Trophoblast cell (in vitro differentiated cells and primary cell): ENCODE results near the gene SRF.
"Not testable (repeated sequence)": the region's sequence is repeated elsewhere in the genome, so short reads cannot be mapped to it uniquely, and the experiment has no call there.

Experiments used
- DNase-seq, 2 donors: peaks; one replicate each; pipeline ENCODE4 v3.0.0-alpha.2; 2016
- H2AFZ ChIP-seq: 2 replicates; pipeline ENCODE4 v1.6.1; 2013; ENCODE audit warnings: low read length, moderate library complexity, mild to moderate bottlenecking; ENCODE audit not compliant: insufficient read depth, poor library complexity
- H2AK5ac ChIP-seq: 2 replicates; pipeline ENCODE4 v1.6.1; 2013; ENCODE audit warnings: mild to moderate bottlenecking, low read length
- H2BK120ac ChIP-seq: 2 replicates; pipeline ENCODE4 v1.6.1; 2013; ENCODE audit warnings: low read length, mild to moderate bottlenecking, moderate library complexity; ENCODE audit not compliant: insufficient read depth, poor library complexity
- H2BK12ac ChIP-seq: 2 replicates; pipeline ENCODE4 v1.6.1; 2013; ENCODE audit warnings: mild to moderate bottlenecking, low read length, moderate library complexity
- H2BK5ac ChIP-seq: 2 replicates; pipeline ENCODE4 v1.6.1; 2013; ENCODE audit warnings: low read length, low read depth, moderate library complexity, mild to moderate bottlenecking; ENCODE audit not compliant: poor library complexity
- H3K14ac ChIP-seq: 2 replicates; pipeline ENCODE4 v1.6.1; 2013; ENCODE audit warnings: mild to moderate bottlenecking, low read length
- H3K18ac ChIP-seq: 2 replicates; pipeline ENCODE4 v1.6.1; 2013; ENCODE audit warnings: mild to moderate bottlenecking, low read length
- H3K23ac ChIP-seq: 2 replicates; pipeline ENCODE4 v1.6.1; 2013; ENCODE audit warnings: low read length
- H3K27ac ChIP-seq: 2 replicates; pipeline ENCODE4 v1.5.1; 2013; ENCODE audit warnings: low read depth, mild to moderate bottlenecking, inconsistent platforms, low read length, moderate library complexity
- H3K27me3 ChIP-seq: 2 replicates; pipeline ENCODE4 v1.6.1; 2013; ENCODE audit warnings: inconsistent platforms, mild to moderate bottlenecking, low read length, moderate library complexity; ENCODE audit not compliant: insufficient read depth
- H3K36me3 ChIP-seq, 2 experiments: 1 replicate in 1 of 2; 2 replicates in 1 of 2; pipeline ENCODE4 v1.6.1; 2013; ENCODE audit warnings: low read length in 2 of 2, mild to moderate bottlenecking in 2 of 2, moderate library complexity in 1 of 2; ENCODE audit not compliant: insufficient read depth in 2 of 2, control insufficient read depth in 1 of 2
- H3K4ac ChIP-seq: 2 replicates; pipeline ENCODE4 v1.6.1; 2013; ENCODE audit warnings: low read depth, mild to moderate bottlenecking, low read length, moderate library complexity
- H3K4me1 ChIP-seq, 2 experiments: 1 replicate in 1 of 2; 2 replicates in 1 of 2; pipeline ENCODE4 v1.6.1; 2013; ENCODE audit warnings: low read length in 2 of 2, mild to moderate bottlenecking in 2 of 2, moderate library complexity in 1 of 2; ENCODE audit not compliant: insufficient read depth in 2 of 2, control insufficient read depth in 1 of 2
- H3K4me2 ChIP-seq: 2 replicates; pipeline ENCODE4 v1.6.1; 2013; ENCODE audit warnings: inconsistent platforms, mild to moderate bottlenecking, low read length, moderate library complexity
- H3K4me3 ChIP-seq: 2 replicates; pipeline ENCODE4 v1.5.1; 2013; ENCODE audit warnings: mild to moderate bottlenecking, low read depth, low read length, inconsistent platforms
- H3K79me1 ChIP-seq: one replicate; pipeline ENCODE4 v1.6.1; 2013; ENCODE audit warnings: low read length
- H3K79me2 ChIP-seq: 2 replicates; pipeline ENCODE4 v1.6.1; 2013; ENCODE audit warnings: low read length, mild to moderate bottlenecking; ENCODE audit not compliant: control insufficient read depth, insufficient read depth, poor library complexity
- H3K9ac ChIP-seq: 2 replicates; pipeline ENCODE4 v1.6.1; 2013; ENCODE audit warnings: mild to moderate bottlenecking, low read length
- H3K9me3 ChIP-seq: 2 replicates; pipeline ENCODE4 v1.6.1; 2013; ENCODE audit warnings: low read depth, mild to moderate bottlenecking, control low read depth, inconsistent platforms, low read length; ENCODE audit not compliant: insufficient read depth
- H4K12ac ChIP-seq: 2 replicates; pipeline ENCODE4 v1.6.1; 2013; ENCODE audit warnings: low read depth, mild to moderate bottlenecking, low read length, moderate library complexity
- H4K8ac ChIP-seq: 2 replicates; pipeline ENCODE4 v1.6.1; 2013; ENCODE audit warnings: low read depth, mild to moderate bottlenecking, low read length, moderate library complexity
- H4K91ac ChIP-seq: one replicate; pipeline ENCODE4 v1.6.1; 2013; ENCODE audit warnings: low read depth, mild to moderate bottlenecking, low read length, moderate library complexity
- WGBS: extraction: QIAGEN DNeasy Blood & Tissue Kit; methylation state at CpG from one replicate; pipeline ENCODE4 v1.1.7; 2013; ENCODE audit warnings: missing lambda C conversion rate; ENCODE audit not compliant: insufficient read length, insufficient coverage; ENCODE audit errors: extremely low coverage; 5-methylcytosine and 5-hydroxymethylcytosine counted together

SRF gene

DNA sequence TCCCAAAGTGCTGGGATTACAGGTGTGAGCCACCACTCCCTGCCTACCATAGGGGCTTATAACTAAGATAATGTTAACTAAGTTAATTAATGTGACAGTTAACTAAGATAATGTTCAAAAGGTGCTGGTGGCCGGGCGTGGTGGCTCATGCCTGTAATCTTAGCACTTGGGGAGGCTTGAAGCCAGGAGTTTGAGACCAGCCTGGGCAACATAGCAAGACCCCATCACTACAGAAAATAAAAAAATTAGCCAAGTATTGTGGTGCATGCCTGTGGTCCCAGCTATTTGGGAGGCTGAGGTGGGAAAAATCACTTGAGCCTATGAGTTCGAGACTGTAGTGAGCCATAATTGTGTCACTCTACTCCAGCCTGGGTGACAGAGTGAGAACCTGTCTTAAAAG, 32.8 kb upstream of the SRF start:
- no peak overlapping the region for H3K9ac ChIP-seq
- peaks cover 6 to 13% of the 10 kb centered on the region in 2 experiments for H3K4me1 ChIP-seq
- H2BK120ac ChIP-seq, result no peak overlapping the region
- H3K23ac ChIP-seq, result no peak overlapping the region
- no peak overlapping the region for H3K4me2 ChIP-seq
- no peak overlapping the region for H2AK5ac ChIP-seq
- no peak overlapping the region for H3K4ac ChIP-seq
- no peaks in the 10 kb centered on the region for H3K79me2 ChIP-seq
- H4K8ac ChIP-seq, result no peak overlapping the region
- H3K36me3 ChIP-seq, result peaks cover 59 to 71% of the 10 kb centered on the region in 2 experiments
- WGBS, result no CpG with 5 or more reads among the region's 3 CpGs
- no peak overlapping the region for H3K27ac ChIP-seq
- H4K91ac ChIP-seq, result no peak overlapping the region
- no peak for DNase-seq
- no peaks in the 10 kb centered on the region for H3K9me3 ChIP-seq
- H3K14ac ChIP-seq, result no peak overlapping the region
- H2AFZ ChIP-seq, result no peak overlapping the region
- no peak overlapping the region for H2BK5ac ChIP-seq
- no peak overlapping the region for H3K18ac ChIP-seq
- peaks cover 4% of the 10 kb centered on the region for H3K79me1 ChIP-seq
- no peak overlapping the region for H4K12ac ChIP-seq
- no peak overlapping the region for H2BK12ac ChIP-seq
- no peak overlapping the region for H3K4me3 ChIP-seq
- no peaks in the 10 kb centered on the region for H3K27me3 ChIP-seq

GRCh38 chr6:43139973-43140372, 31.1 kb upstream of the SRF start:
- H4K91ac ChIP-seq, H3K23ac ChIP-seq, H3K27ac ChIP-seq, H3K18ac ChIP-seq, H3K79me2 ChIP-seq, DNase-seq, H2AK5ac ChIP-seq, H3K4me3 ChIP-seq, H3K27me3 ChIP-seq, H3K9ac ChIP-seq, H2BK120ac ChIP-seq, H3K4me2 ChIP-seq, H2AFZ ChIP-seq, H2BK12ac ChIP-seq, H3K14ac ChIP-seq, H3K9me3 ChIP-seq, H3K4ac ChIP-seq, H3K79me1 ChIP-seq, H4K8ac ChIP-seq, H2BK5ac ChIP-seq, H4K12ac ChIP-seq: not testable (repeated sequence)
- Histone ChIP-seq H3K4me1 (peaks cover 6 to 14% of the 10 kb centered on the region in 2 experiments), H3K36me3 (peaks cover 58 to 74% of the 10 kb centered on the region in 2 experiments)
- no CpG with 5 or more reads among the region's 11 CpGs for WGBS

DNA sequence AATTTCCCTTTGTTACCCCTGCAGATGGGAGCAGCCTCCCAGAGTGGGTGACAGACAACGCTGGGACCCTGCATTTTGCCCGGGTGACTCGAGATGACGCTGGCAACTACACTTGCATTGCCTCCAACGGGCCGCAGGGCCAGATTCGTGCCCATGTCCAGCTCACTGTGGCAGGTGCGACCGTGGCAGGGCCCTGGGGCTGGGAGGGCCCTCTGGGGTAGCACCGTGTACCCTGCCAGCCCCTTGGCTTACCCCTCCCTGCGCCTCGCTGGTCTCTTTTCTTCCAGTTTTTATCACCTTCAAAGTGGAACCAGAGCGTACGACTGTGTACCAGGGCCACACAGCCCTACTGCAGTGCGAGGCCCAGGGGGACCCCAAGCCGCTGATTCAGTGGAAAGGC, 29.4 kb upstream of the SRF start:
- Histone ChIP-seq H2BK5ac (no peak overlapping the region), H3K4ac (no peak overlapping the region), H4K91ac (no peak overlapping the region), H3K23ac (no peak overlapping the region), H3K9ac (no peak overlapping the region), H3K27me3 (no peaks in the 10 kb centered on the region), H3K9me3 (no peaks in the 10 kb centered on the region), H2BK12ac (no peak overlapping the region), H3K18ac (no peak overlapping the region), H3K4me3 (peak overlapping the region; percentile 16), H3K79me1 (peaks cover 4% of the 10 kb centered on the region), H3K36me3 (peaks cover 66 to 79% of the 10 kb centered on the region in 2 experiments), H2AK5ac (no peak overlapping the region), H4K8ac (no peak overlapping the region), H3K79me2 (no peaks in the 10 kb centered on the region), H2AFZ (no peak overlapping the region), H3K4me1 (peaks cover 6 to 16% of the 10 kb centered on the region in 2 experiments), H4K12ac (no peak overlapping the region), H3K14ac (no peak overlapping the region), H2BK120ac (no peak overlapping the region), H3K27ac (no peak overlapping the region), H3K4me2 (no peak overlapping the region)
- no peak for DNase-seq
- WGBS, result no CpG with 5 or more reads among the region's 16 CpGs

DNA sequence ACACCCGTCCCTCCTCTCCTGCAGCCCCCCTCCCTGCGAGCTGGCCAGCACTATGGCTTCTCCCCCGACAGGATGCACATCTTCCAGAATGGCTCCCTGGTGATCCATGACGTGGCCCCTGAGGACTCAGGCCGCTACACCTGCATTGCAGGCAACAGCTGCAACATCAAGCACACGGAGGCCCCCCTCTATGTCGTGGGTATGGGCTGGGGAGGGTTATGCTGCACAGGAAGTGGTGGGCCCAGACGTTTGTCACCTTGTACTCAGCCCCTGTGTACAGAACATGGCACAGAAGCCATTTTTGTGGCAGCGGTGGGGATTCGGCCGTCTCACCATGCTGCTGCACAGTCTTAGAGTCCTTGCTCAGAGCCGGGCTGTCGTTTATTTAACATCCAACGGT, 29.0 kb upstream of the SRF start:
- H2AK5ac ChIP-seq, result no peak overlapping the region
- no peak overlapping the region for H4K91ac ChIP-seq
- WGBS, result no CpG with 5 or more reads among the region's 14 CpGs
- H3K4ac ChIP-seq, result no peak overlapping the region
- peaks cover 11 to 21% of the 10 kb centered on the region in 2 experiments for H3K4me1 ChIP-seq
- H3K23ac ChIP-seq, result no peak overlapping the region
- H3K27me3 ChIP-seq, result no peaks in the 10 kb centered on the region
- H3K79me2 ChIP-seq, result no peaks in the 10 kb centered on the region
- no peaks in the 10 kb centered on the region for H3K9me3 ChIP-seq
- H3K4me2 ChIP-seq, result no peak overlapping the region
- peak overlapping the region; percentile 79 for H3K27ac ChIP-seq
- peaks cover 69 to 79% of the 10 kb centered on the region in 2 experiments for H3K36me3 ChIP-seq
- H3K9ac ChIP-seq, result no peak overlapping the region
- H3K14ac ChIP-seq, result no peak overlapping the region
- H2AFZ ChIP-seq, result no peak overlapping the region
- no peak overlapping the region for H2BK120ac ChIP-seq
- no peak overlapping the region for H2BK5ac ChIP-seq
- H3K79me1 ChIP-seq, result peaks cover 4% of the 10 kb centered on the region
- no peak overlapping the region for H2BK12ac ChIP-seq
- H4K8ac ChIP-seq, result no peak overlapping the region
- DNase-seq, result no peak
- no peak overlapping the region for H3K4me3 ChIP-seq
- no peak overlapping the region for H4K12ac ChIP-seq
- H3K18ac ChIP-seq, result no peak overlapping the region
